T-helper 1 cell (primary cell): ENCODE results near the gene NOTCH3.

ENCODE experiments used
- DNase-seq, 5 donors: peaks; one replicate each; pipeline ENCODE4 v3.0.0-alpha.2; 2012 to 2020

The NOTCH3 gene

DNA sequence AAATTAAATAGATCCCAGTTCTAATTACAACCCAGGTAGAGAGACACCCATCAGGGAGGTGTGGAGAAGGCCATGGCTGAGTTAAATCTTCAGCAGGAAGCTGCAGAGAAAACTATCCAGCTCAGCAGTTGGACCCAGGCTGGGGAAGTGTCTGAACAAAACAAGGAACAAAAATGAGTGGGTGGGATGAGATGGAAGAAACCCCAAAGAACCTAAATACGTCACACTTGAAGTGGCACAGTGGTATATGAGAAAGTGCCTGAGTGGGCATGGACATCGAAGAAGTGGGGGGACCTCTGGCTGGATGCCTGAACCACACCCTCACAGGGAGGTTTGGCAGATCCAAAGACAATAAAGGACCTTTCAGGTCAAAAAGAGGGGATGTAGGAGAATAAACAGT, 35.0 kb upstream of the NOTCH3 start:
- no peak for DNase-seq

DNA sequence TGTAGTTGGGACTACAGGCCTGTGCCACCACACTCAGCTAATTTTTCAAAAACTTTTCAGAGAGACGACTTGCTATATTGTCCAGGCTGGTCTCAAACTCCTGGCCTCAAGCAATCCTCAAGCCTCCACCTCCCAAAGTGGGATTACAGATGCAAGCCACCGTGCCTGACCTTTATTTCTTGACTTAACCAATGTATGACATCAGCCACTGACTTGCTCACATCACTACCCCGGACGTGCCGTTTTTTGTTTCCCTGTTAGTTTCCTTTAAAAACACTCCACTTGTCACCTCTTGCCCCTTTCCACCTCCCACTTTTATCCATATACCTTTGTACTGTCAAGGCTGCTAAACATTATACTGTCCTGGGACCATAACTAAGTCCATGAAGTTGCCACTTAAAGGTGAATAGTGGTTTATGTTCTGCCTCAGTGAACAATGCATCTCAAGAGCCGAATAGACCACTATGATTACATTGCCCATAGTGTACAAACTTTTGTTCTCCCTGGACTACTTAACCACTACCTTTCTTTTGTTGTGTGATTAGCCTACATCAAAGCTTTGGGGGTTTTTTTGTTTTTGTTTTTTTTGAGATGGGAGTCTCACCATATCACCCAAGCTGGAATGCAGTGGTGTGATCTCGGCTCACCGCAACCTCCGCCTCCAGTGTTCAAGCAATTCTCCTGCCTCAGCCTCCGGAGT, 33.8 kb upstream of the NOTCH3 start:
- DNase-seq: no peak

DNA sequence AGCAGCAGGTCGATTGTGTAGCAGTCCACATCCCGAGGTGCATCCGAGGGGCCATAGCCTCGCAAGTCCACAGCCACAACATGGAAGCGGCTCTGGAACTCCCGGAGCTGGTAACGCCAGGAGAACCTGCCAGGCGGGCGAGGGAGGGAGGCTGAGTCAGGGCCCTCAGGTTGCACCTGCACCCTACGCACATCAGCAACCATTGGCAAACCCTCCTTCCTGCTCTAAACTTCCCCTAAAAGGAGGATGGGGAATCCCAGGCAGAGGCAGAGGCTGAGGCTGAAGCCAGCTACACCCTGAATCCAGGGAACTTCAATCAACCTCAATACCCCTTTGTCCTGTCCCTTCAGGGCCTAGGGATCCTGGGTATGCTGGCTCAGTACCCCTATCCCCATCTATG, 30.5 kb upstream of the NOTCH3 start:
- DNase-seq: no peak

DNA sequence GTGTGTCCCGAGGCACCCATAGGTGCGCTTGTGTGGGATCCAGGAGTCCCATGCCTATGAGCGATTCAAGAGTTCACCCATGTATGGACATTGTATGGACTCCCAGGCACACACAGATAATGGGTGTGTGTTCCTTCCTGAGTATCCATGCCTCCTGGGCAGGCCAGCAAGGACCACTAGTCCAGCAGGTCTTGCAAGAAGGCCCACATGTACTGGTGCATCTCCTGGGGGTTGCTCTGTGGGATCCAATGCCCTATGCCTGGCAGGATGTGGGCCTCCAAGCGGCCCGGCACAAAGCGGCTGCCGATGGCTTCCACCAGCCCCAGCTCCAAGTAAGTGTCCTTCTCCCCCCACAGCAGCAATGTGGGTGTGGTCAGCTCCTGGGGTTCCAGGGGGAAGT, 26.5 kb upstream of the NOTCH3 start:
- no peak for DNase-seq

DNA sequence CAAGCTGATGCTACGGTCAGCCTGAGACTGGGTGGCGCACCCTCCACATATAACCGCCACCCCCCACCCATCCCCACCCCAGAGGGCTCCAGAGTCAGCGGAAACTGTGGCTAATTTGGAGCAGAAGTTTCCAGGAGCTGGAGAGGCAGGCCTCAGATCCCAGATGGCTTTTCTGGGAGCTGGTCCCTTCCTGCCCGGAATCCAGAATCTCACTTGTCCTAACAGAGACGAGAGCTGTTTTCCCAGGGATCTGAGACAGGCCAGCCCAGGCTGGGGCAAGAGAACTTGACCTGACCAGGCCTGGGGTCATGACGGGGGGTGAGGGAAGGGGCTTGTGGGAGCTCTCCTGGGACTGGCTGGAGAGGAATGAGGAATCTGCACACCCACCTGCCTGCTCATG, 25.0 kb upstream of the NOTCH3 start:
- DNase-seq: no peak

DNA sequence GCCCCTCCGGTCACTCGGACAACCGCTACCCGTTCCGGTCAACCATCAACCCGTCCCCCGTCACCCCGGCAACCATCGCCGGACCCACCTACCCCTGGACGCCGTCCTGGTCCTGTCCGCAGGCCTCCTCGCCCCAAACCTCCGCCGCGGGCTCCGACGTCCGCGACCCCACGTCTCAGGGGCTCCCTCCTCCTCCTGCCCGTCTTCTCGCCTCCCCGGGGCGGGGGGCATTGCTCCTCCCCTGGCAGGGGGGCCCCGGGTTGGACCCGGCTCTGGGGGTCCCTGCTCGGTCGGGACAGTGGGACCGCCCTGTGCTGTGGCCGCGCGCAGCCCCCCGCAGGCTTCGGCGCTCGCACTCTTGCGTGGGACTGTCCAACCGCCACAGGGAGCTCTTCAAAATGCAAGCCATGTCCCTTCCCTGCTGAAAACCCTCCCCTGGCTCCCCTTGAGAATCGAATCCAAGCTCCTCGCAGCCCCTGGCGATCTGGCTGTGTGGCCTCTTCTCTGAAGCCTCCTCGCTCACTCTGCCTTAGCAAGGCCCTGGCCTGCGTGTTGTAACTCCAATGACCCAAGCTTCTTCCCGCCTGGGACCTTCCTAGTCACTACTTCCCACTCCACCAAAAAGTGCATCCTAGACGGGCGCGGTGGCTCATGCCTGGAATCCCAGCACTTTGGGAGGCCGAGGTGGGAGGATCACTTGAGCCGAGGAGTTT, 23.0 kb upstream of the NOTCH3 start:
- no peak for DNase-seq

DNA sequence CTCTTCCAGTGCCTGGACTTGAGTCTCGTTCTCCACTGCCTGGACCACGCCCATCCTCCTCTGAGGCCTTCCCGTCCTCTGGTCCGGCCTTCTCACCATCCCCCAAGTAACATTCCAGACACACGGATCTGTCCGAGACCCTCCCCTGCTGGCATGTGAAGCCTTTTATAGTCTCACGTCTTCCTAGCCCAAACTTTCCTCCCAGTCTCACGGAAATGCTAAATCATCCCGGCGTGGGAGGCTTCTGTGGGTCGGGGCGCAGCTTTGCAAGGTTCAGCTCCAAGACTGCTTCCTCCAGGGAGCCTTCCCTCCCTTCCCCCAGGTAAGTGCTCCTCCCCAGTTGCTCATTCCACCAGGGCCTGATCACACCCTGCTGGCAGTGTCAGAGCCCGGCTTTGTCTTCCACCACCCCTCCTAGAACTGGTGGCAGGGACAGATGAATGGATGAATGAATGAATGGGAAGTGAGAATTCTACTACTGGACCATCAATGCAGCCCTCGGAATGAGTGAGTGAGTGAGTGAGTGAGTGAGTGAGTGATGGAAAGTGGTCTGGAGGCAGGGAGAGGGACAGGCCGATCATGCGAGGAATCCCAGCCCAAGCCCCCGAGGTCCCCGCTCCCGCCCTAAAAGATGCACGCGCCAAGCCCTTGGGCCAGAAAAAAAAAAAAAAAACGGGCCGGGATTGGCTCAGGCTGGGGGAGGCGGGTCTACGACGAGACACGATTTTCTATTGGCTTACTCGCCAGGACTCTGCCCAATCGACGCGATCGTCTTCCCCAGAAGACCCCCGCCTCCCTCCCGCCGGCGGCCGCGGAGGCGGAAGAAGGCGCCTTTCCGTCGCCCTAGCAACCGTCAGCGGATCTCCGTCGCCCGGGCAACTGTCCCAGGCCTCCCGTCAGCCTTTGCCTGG, 22.2 kb upstream of the NOTCH3 start:
- DNase-seq: peak in 4 of 5 donors; percentile 47 to 81 (median 61)

DNA sequence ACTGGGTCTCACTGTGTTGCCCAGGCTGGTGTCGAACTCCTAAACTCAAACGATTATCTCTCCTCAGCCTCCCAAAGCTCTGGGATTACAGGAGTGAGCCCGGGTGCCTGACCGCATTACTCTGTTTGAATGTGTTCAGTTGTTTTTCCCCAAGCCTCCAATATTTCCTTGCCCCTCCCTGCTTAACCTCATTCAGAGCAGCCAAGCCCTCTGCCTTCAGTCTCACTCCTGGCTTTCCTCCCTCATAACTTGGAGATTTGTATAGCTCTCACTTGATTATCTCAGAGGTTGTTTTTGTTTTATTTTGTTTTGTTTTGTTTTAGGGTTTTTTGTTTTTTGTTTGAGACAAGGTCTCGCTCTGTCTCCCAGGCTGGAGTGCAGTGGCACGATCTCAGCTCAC, 20.0 kb upstream of the NOTCH3 start:
- no peak for DNase-seq

DNA sequence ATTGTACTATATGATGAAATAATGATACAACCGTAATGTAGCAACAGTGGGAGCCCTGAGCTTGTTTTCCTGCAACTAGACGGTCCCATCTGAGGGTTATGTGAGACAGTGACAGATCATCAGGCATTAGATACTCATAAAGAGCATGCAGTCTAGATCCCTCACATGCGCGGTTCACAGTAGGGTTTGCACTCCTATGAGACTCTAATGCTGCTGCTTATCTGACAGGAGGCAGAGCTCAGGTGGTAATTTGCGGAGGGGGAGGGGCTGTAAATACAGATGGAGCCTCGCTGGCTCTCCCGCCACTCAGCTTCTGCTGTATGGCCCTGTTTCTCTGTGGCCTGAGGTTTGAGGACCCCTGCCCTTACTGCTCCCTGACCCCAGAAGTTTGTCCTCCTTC, 17.7 kb upstream of the NOTCH3 start:
- no peak for DNase-seq

DNA sequence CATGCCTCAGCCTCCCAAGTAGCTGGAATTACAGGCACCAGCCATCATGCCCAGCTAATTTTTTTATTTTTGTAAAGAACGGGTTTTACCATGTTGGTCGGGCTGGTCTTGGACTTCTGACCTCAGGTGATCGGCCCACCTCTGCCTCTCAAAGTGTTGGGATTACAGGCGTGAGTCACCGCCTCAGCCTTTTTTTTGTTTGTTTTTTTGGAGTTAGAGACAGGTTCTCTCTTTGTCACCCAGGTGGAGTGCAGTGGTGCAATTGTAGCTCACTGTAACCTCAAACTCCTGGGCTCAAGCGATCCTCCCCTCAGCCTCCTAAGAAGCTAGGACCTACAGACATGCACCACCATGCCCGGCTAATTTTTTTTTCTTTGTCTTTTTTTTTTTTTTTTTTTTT, 15.6 kb upstream of the NOTCH3 start:
- no peak for DNase-seq

DNA sequence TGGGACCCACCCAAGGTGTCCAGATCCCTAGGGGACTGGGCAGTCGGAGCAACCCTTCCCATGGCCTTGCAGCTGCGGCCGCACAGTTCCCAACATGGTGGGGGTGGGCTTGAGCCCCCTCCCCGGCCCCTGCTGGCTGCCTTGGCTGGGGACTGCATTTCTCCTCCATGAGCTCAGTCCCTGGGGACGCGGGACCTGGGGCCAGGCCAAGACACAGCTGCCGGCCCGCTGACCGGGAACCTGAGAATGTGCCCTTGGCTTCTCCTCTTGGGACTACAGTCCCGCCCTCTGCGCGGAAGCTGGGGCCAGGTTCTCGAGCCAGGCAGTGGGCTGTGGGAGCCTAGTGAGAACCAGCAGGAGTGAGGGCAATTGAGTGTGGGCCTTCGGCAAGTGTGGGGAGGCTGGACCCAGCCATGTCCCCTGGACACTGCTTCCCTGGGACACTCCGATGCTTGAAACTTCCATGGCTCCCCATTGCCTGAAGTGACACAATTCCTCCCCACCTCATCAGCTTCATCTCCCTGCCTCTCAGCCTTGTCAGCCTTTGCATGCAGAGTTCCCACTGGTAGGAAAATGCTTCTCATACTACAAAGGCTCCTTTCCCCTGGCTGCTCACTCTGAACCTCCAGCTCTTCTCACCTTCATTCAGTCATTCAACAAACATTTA, 13.1 kb upstream of the NOTCH3 start:
- no peak for DNase-seq

DNA sequence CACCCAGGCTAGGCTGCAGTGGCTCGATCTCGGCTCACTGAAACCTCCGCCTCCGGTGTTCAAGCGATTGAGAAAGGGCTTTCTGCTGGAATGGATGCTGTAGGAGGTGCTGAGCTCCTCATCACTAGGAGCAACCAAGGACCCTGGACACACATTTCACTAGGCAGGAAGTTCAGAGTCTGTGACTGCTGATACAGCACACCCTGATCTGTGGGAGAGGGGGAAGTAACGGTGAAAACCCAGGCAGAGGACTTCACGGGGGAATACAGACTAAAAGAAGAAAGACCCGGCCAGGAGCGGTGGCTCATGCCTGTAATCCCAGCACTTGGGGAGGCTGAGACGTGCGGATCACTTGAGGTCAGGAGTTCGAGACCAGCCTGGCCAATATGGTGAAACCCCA, 11.9 kb upstream of the NOTCH3 start:
- DNase-seq: no peak

DNA sequence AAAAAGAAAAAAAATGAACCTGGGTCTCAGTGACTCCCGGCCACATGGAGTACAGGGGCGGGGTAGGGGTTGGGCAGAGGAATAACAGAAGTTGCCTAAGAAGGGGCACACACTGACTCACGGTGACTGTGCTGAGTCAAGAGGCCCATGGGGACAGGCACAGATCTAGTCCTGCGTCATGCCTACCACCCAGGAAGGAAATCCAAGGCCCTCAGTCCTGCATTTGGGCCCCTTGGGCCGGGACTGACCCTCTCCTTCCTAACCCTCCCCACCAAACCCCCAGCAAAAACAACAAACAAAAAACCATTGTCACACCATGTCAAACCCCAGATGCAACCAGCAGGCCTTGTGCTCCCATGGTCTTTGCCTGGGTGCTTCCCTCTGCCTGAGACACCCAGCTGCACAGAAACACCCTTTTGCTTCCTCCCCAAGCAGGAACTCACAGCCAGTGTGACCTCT, 9.6 kb upstream of the NOTCH3 start:
- DNase-seq: no peak

DNA sequence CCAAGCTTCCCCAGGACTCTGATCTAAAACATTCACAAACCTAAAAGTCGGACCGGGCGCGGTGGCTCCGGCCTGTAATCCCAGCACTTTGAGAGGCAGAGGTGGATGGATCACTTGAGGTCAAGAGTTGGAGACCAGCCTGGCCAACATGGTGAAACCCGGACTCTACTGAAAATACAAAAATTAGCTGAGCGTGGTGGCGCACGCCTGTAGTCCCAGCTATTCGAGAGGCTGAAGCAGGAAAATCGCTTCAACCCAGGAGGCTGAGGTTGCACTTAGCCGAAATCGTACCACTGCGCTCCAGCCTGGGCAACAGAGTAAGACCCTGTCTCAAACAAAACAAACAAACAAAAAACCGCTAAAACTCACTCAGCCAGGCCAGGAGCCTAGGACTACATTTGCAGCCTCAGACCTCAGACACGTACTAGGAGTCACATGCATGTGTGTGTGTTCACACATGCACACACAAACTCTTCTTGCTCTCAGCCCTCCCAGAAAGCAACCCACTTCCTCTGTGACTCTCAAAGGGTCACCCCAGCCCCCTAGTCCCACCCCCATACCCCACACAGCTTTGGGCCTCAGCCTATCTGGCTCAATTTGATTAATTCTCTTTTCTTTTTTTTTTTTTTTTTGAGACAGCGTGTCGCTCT, 704 bp upstream of the NOTCH3 start:
- DNase-seq: no peak

DNA sequence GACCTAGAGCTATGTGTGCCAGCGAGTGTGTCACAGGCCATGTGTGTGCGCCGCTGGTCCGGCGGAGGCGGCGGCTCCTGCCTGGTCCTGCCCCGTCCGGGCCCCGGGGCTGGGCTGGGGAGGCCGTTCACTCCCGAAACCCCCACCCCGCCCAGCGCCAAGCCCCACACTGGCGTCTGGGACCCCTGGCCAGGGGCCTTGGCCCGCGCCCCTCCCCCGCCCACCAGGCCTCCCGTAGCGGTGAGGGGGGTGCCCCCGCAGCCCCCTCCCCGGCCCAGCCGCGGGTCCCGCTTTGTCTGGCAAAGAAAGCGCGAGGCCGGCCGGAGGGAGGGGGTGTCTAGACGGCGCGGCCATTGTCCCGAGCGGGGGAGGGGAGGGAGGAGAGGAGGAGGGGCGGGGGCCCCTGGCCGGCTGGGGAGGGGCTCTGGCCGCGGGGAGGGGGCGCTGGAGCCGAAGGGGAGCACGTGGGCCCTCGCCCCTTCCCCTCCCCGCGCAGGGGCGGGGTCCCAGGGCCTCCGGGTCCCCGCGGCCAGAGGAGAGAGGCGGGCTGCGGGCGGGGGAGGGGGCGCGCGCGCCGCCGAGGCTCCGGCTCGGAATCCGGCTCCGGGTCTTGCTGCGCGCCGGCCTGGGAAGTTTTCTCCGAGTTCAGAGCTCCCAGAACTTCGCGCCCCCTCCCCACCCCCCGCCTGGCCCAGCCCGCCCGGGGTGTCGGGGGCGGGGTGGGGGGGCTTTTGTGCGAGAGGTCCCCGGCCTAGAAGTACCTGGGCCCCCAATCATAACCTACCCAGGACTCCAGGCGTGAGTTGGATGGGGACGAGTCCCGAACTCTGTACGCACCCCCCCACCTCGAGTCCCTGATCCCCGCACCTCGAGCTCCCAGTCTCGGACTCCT, 888 bp downstream of the NOTCH3 start:
- no peak for DNase-seq

DNA sequence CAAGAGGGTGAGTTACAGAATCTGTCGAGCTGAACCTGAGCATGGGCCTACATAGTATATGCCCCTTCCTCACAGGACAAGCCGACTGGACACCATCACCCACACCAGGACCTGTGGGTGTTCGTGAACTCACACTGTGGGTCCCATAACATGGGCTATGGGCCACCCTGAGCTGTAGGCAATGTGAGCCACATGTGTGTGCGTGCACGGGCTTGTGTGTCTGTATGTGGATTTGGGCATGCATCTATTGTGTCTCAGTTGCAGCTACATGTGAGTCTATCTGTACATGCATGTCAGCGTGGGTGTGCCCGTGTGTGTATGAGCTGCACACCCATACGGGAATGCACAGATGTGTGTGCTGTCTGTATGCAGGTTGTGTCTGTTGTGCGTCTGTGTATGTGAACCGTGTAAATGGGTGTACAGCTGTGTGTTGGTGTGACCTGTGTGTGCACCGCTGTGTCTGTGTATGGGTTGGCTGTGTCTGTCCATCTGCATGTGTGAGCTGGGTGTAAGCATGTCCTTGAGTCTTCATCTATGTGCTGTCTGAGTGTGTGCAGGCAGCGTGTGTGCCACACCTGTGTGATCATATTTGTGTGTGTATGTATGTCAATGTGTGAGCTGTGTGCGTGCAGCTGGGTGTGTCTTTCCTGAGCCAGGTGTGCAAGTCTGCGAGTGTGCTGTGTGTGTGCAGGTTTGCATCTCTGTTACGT, 1.7 kb downstream of the NOTCH3 start:
- DNase-seq: no peak

DNA sequence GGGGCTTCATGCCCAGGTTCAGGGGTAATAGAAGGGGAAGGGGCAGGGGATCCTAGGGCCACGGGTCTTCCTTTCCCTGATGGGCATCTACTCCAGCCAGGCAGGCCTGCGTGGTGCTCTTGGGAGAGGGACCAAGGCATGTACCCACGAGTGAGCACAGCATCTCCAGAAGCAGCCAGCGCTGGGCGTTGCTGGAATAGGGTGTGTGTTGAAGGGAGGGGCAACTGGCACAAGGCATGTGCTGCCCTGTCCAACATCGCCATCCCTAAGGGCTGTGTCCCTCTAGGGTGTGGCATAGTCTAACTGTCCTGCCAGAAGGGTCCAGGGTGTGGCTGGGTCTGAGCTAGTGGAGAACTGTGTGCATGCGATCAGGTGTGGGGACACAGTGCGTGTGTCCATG, 2.9 kb downstream of the NOTCH3 start:
- DNase-seq: no peak

DNA sequence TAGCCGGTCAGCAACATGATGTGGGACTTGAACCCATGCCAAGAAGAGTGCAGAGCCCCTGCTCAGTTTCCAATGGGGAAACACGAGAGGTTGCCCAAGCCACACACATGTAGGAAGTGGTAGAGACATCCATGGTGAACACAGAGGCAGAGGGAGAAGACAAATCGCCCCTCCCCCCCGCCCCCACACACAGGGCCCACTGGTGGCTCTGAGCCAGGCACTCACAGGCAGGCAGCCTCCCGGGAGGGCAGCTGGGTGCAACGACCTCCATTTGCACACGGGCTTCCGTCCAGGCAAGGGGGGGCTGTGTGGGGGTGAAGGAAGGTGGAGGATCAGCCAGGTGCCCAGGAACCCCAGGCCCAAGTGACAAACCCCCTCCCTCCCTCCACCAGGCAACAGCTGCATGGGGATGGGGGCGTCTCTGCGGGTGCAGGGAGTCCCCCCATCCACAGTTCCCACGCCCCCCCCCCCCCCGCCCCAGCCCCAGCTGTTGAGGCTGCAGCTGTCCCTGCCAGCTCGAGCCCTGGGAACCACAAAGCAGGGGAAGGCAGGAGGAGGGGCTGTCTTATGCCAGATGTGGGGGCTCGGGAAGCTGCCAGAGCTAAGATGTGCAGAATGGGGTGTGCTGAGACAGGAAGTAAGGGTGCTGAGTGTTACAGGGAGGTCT, 3.4 kb downstream of the NOTCH3 start:
- no peak for DNase-seq

DNA sequence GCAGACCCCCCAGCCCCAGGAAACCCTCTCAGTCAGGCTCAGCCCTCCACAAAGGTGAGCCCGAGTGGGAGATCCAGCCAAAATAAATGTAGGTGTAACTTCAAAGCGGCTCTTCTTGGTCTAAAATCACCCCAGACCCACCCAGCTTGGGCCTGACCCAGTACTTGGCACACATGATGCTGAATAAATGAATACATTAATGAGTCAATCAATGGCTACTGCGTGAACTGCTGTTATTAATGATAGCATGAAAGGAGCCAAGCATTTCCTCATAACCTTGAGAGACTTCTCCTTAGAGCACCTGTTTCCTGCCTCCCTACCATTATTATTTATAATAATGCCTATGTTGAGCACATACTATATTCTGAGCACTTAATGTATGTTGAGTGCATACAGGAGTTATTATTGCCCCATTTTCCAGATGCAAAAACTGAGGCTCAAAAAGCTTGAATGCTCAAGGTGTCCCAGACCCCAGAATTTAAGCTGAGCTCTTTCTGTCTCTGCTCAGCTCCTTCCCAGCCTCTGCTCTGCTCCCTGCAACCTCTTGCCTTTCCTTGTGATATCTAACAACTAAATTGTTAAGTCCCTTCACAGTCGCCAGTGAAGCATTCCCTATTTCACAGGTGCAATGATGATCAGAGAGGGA, 4.3 kb downstream of the NOTCH3 start:
- no peak for DNase-seq
